Erythroblast (primary cell): ENCODE data around the gene WSCD1.

ENCODE experiments used
- GATA1 ChIP-seq: IDR thresholded peaks from 2 replicates; pipeline ENCODE4 v1.6.1; 2011; ENCODE audit warnings: low read depth, mild to moderate bottlenecking, control low read depth, low read length, moderate library complexity
- POLR2A ChIP-seq: IDR thresholded peaks from 2 replicates; pipeline ENCODE4 v1.6.1; 2011; ENCODE audit warnings: mild to moderate bottlenecking, low read length

DNA sequence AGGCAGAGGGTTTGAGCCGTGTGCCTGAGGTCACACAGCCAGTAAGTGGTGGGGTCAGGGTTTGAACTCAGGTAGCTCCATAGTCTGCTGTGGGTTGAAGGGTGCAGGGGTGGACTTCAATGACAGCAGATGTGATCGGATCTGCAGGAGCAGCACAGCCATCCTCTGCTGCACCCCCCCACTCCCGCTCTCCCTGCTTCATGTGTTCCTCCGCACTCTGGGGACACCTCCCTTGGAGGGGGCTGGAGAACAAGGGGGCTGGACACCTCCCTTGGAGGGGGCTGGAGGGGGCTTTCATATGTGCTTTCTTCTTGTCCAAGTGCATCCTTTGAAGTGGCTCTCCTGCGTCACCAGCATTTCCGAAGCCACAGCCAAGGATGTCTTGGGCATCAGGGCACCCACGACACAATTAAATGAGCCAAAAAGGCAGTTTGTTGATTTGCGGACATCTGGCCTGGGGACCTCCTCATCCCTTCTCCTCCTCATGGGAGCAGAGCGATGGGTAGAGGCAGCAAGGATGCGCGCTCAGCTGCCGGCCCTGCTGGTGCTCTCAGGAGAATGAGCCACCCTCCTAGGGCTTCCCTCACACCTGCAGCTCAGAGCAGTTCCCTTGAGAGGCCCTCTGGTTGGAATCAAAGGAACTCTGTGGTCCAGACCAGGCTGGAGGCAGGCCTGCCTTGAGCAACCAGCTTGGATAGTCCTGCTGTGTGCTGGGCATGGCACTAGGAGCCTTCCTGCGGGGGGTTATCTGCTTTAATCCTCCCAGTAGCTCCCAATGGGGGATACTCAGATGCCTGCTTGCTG lies 26.2 kb downstream of the WSCD1 start:
- TF ChIP-seq POLR2A (no peak), GATA1 (no peak)
